GM19328 (cell line): ENCODE measurements around the gene SFXN1.
"Not testable (repeated sequence)": the region's sequence is repeated elsewhere in the genome, so short reads cannot be mapped to it uniquely, and the experiment has no call there.

Experiments
- ATAC-seq: cut with Tn5 transposase; IDR thresholded peaks from one replicate; pipeline ENCODE4 v1.9.1; 2021; ENCODE audit warnings: mild to moderate bottlenecking, moderate library complexity; ENCODE audit not compliant: unreplicated experiment

SFXN1 gene

DNA sequence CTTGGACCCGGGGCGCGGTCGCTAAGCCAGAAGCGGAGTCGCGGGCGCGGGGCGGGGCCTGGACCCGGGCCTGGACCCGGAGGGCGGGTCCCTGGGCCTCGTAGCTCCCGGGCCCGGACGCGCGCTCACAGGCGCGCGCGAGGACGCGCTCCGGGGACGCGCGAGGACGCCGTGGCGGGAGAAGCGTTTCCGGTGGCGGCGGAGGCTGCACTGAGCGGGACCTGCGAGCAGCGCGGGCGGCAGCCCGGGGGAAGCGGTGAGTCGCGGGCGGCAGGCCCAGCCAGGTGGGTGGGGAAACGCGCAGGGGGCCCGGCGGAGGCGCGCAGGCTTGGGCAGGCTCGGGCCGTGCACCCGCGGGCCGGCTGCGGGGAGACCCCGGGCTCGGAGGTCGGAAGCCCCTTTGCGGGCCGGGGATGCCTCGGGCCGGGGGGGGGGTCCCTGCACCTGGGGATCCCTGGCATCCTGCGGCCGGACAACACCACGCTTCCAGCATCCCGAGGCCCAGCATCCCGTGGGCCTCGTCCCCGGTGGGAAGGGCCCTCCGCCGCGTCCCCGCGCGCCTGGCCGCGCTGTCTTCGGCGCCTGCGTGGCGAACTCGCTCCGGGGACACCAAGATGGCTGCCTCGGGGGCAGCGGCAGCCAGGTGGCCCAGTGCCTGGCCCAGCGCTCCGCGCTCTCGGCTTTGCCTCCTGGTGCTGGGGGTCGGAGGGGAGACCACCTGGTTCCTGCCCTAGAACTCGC is at the start of gene SFXN1:
TSS of gene SFXN1 (plus strand) at position 177 of the 741 bp plus-strand sequence. CDS start 13,544 bp downstream, outside the sequence.
- peak; percentile 89 for ATAC-seq

GRCh38 chr5:175434800-175435199 is 43.6 kb upstream of the SFXN1 start:
- ATAC-seq, result no peak

- no peak for ATAC-seq
Measured at GRCh38 chr5:175436359-175436758, 42.0 kb upstream of the SFXN1 start.

DNA sequence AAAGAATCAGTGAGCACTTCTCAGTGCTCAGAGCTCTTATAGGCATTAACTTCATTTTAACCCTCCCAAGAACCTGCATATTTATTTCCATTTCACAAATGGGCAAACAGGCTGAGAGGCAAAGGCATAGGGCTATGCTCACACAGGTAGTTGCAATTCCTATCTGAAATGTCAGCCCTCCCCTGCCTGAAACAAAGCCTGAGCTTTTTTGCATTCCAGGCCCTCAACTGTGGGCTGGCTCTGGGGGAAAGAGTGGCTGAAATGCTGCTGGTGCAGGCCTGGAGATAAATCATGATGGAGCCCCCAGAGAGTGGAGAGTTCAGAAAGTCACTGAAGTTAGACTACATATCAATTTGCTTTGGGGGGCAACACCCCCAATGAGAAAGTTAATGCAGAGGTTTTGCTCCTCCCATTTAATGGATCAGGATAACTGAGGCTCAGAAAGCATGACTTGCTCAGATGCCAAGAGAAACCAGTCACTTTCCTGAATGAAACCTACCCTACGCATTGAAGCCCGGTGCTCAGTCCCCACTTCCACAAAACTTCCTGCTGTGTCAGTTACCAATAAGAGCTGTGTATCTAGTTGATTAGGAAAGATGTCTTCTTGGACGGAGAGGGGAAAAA is 40.0 kb upstream of the SFXN1 start:
- no peak for ATAC-seq

DNA sequence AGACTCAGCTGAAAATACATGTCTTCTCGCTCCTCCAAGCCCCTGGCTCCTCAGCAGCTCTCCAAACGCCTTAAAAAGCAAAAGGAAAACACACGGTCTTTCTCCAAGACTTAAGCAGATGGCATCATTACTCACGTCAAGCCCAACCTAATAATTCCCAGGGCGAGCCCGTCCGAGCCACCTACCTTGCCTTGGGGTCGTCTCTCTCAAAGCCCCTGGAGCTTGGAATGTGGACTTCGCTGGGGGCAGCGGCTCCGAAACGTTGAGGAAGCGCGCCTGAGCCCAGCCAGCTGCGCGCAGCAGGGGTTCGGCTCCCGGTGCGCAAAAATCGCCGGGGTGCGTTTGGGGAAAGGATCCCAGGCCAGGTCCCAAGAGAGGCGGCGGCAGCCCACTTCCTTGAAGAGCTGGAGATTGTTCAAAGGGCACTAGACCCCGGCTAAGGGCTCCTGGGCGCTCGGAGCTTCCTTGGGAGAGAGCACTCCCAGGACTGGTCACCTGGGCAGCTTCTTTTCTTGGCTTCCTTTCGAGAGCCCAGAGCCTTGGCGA is 34.8 kb upstream of the SFXN1 start:
- ATAC-seq, result no peak

DNA sequence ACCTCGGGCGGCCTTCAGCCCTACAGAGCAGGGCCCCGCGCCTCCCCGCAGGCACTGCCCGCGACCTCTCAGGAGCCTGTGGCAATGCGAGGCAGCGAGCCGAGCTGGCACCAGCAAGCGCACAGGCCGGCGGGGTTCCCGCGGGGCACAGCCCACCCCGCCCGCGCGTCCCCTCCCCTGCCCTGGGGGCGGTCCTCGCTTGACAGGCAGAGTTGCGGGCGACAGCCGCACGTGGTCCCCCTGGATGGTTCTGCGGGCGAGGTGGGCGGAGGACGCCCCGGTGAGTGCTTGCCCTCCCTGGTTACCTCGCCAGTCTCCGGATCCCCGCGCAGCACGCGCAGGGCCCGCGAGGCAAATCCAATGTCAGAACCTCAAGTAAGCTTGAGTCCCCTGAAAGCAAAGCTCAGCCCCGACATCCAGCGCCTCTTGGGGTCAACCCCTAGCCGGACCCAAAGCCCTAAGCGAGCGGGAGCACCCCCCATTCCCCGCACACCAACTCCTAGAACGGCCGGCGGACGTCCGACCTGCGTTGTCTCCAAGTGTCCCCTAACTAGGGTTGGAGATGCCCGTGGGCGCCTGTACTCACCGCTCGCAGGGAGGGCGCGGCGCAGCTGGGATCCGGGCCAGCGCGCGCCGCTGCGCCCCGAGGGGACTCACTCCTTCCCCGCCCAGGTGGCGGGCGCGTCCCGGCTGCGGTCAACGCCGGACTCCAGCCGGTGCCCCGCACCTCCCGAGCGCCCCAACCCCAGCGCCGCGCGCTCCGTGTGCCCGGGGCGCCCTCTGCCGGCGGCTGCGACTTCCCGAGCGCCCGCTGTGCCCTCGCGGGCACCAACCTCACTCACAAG is 34.1 kb upstream of the SFXN1 start, which contains the start of gene DRD1:
TSS of gene DRD1 (minus strand) at position 123 of the 845 bp plus-strand sequence. CDS start 1,083 bp downstream, outside the sequence.
- no peak for ATAC-seq

DNA sequence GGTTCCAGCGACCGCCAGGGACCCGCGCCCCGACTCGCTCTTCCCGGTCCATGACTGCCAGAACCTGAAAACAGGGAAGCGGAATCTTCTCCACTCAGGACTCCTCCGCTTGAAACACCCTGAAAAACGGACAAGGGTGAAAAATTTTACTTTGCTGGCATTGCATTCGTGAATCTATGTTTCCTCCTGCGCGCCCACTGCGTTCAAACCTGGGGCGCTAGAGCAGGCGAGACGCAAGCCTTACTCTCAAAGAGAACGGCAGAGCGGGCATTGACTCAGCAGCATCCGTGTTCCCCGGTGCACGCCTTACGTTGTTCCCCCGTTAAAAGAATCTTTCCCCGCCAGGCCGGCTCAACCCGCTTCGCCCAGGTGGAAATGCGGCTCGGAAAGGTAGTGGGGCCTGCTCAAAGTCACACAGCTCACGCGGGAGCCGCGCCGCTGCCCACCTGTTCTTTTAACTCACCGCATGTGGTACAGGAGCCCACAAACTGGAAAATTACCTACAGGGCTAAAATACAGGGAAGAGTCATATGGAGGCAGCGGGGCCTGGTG is 33.4 kb upstream of the SFXN1 start:
- no peak for ATAC-seq

DNA sequence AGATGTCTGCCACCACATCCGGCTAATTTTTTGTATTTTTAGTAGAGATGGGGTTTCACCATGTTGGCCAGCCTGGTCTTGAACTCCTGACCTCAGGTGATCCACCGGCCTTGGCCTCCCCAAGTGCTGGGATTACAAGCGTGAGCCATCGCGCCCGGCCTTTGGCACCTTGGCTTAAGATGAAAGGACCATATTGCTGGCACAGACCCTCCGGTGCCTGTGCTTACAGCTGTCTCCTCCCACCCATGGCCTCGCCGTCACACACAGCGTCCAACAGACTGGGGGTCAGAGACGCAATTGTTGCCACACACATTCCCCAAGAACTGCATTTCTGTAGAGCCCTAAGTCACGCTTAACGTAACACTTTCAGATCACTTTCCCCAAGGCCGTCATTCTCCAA is 32.0 kb upstream of the SFXN1 start:
- not testable (repeated sequence) for ATAC-seq

GRCh38 chr5:175447571-175447970 is 30.8 kb upstream of the SFXN1 start:
- no peak for ATAC-seq

GRCh38 chr5:175448276-175448675 is 30.1 kb upstream of the SFXN1 start:
- no peak for ATAC-seq

DNA sequence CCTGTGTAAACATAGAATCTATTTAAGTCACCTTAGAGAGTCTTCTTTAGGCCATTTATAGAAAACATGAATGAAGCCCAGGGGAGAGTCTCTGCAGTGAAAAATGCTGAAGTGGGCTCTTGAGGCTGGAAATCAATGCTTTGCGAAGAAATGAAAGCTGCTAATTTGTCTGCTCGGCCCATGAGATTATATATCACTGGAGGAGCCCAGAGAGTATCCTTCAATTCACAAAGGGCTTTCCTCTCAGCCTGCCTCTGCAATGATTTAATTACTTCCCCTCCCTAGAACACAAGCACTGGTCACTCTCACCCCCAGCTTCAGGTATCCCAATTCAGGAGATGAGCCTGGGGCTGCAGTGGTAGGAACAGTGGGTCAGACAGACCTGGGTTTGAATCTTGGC is 26.2 kb upstream of the SFXN1 start:
- ATAC-seq, result no peak

GRCh38 chr5:175454338-175454737 is 24.0 kb upstream of the SFXN1 start:
- ATAC-seq, result not testable (repeated sequence)

DNA sequence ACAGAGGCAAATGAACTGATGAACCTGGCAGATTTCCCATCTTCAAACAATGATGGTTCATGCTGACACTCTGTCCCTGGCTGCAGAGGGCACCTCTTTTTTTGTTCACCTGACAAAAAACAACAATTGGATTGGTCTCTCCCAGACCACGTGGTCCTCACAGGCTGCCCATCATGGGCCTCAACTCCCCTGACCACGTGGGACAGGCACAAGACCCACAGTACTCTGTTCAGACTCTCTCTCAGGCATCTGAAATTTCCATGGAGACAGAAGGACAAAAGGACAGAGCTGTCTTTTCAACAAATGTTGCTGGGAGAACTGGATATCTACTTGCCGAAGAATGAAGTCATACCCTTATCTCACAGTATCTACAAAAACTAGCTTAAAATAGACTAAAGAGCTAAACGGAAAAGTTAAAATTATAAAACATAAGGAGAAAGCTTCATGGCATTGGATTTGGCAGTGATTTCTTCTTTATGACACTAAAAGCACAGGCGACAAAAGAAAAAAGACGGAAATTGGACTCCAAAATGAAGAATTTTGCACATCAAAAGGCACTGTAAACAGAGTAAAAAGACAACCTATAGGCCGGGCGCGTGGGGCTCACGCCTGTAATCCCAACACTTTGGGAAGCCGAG is 22.1 kb upstream of the SFXN1 start:
- no peak for ATAC-seq

DNA sequence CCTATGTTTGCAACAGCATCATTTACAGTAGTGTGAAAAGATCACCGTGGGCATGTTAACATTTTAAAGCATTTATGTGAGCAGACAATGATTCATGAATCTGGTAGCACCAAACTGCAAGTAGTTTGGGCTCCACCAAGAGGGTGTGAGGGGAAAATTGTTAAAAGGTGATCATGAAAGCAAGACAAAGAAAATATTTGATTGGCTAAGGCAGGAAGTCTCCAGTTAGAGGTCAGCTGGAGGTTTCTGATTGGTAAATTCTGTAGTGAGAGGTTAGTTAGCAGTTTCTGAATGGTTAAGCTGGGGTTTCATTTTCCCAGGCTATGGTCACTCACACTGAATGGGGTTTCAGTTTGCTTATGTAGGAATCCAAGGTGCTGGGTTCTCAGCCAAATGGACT is 20.9 kb upstream of the SFXN1 start:
- peak; percentile 82 for ATAC-seq

- no peak for ATAC-seq
Measured at GRCh38 chr5:175460126-175460525, 18.2 kb upstream of the SFXN1 start.

DNA sequence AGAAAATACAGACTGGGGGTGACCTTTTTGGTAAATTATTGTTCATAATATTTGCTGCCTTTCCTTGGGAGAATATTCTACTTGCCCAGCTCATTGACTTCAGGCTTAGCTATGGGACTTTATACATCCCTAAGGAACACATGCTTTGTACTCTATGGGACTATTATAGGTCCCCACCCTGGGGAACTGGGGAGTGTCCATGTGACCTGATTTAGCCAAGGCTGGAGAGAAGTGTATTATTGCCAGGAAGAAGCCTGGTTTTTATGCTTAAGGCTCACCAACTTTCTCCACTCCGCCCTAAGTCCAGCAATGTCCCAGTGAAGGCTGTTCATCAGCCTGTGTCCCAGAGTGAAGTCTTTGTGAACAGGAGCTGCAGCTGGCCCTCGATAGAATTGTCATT is 17.8 kb upstream of the SFXN1 start:
- no peak for ATAC-seq

DNA sequence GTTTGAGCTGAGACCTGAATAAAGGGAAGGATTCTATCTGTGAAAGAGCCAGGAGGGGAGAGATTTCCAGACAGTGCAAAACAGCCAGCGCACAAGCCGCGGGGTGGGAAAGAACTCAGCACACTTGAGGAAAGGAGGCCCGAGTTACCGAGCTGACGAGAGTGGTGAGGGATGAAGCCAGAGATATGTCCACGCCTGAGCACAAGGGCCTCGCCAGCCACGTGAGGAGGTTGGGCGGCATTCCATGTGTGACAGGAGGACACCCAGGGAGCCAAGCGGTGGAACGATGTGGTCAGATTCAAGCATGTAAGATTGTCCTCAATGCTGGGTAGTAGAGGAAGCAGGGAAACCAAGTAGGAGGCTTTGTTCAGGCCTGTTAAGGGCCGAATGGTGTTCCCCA is 17.0 kb upstream of the SFXN1 start:
- ATAC-seq, result no peak

DNA sequence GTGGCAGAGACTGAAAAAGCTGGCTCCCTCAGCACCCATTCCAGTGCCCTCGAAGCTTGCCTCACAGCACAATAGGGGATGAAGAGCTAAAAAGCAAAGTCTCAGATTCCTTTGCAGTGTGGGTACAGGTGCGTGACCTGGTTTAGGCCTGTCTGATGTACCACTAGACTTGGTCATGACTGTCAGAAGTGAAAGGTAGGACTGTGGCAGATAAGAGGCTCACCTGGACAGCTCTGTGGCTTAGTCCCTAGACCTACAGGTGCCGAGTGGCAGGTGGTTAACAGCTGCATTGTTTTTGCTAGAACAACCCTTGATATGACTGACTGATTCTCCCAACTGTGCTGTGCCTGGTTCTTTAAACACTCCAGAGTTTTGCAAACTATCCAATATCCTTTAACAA is 14.7 kb upstream of the SFXN1 start:
- no peak for ATAC-seq

DNA sequence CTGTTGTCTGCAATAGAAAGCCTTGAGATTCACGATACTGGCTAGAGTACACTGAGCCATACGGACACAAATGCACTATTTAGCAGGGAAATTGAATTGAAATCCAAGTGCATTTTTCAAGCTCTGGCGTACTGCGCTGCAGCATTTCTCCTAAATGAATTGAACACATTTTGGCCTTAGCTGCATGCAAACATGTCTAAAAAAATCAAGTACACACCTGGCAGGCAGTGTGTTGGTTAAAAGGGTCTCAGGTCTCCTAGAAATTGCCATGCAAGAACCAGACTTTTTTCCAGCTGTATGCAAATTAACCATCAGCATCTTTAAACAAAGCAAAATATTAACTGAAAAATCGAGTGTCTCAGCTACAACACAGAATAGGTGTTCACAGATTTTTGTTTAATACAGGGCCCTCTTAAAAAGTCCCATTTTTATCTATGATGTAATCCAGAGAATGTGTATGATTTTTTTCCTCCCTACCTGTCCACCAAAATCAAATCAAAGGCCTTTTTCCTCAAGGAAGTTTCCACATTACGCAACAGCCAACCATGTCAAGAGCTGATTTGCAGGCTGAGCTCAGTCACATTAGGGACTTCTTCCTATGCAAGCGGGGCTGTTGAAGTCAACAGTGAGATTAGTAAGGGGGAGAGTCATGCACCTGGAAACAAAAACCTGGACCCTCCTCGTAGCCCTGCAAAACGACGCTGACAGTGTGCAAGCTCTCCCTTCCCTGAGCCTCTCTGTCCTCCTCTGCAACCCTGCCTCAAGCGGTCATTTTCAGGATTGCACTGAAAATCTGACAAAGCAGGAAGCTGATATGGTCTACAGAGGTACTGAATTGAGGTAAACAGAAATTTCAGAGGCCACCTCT is 14.1 kb upstream of the SFXN1 start:
- peak; percentile 95 for ATAC-seq

GRCh38 chr5:175464942-175465233 is 13.5 kb upstream of the SFXN1 start:
- ATAC-seq, result no peak
